Measurements from ENCODE around the gene DDC.
"Not testable (repeated sequence)": the region's sequence is repeated elsewhere in the genome, so short reads cannot be mapped to it uniquely, and the experiment has no call there.

The DDC gene

DNA sequence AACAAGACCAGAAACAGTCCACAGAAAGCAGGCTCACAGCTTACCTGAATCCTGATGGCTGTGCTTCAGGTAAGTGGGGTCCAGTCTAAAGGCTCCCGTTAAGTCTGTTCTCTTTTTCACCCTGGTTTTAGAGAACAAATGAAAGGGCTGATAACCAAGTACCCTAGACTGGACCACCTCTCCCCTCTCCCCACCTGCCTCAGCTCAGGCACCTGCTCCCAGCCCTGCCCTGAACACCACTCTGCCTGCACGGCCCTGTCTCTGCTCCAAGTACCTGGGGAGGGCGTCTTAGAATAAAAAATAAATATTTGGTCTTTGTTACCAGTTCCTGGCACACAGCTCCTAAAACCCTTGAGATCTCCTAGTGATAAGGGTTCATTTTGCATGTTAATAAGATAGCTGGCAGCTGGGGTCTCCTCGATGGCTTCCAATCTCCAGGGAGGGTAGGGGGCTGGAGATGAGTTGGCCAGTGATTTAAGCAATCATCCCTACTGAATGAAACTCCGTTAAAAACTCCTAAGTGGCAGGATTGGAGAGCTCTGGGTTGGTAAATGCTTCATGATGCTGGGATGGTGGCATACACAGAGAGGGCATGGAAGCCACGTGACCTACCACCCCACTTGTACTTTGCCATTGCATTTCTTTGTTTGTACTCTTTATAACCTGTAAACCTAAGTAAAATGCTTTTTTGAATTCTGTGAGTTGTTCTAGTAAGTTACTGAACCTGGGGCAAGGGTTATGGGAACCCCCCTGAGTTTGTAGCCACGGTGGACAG is 85.3 kb downstream of the DDC start:
- no peak for DNase-seq

DNA sequence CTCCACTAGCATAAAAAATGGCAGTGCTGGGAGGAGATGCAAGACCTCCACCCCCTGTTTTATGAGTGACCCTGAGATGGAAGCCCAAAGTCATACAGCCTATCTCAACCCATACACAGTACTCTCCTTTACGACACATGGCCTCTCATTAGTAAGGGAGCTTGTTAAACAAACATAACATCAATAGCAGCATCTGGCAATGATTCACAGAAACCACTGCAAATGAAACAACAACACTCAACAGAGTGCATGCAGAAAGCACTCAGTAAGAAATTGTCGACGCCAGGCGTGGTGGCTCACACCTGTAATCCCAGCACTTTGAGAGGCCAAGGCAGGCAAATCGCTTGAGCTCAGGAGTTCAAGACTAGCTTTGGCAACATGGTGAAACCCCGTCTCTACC is 87.6 kb downstream of the DDC start:
- no peak for DNase-seq

DNA sequence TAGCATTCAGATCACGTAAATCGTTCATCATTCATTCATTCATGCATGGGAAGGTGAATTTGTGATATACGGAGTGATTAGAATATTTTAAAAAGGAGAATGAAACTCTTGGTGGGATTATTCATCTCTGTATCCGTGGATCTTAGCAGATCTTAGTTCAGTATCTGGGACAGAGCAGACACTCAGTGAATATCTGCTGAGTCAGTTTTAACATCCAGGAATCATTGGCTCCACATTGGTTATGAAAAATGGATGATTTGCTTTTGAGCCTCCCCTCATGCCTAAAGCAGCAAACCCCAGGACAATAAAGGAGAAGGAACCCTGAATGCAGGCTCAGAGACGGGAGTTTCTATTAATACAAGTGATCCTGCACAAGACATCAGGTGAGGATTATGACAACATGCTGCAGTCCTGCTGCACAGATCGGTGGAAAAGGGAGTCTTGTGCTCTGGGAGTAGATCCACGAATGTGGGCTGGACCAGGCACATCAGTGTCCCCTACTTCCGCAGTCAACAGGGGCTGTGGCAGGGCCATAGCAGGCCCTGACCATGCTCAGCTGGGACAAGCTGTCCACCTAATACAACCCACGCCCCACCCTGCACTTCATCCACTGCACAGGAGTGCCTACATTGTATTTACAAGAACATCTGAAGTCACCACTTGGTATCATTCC is 88.1 kb downstream of the DDC start:
- no peak for DNase-seq

DNA sequence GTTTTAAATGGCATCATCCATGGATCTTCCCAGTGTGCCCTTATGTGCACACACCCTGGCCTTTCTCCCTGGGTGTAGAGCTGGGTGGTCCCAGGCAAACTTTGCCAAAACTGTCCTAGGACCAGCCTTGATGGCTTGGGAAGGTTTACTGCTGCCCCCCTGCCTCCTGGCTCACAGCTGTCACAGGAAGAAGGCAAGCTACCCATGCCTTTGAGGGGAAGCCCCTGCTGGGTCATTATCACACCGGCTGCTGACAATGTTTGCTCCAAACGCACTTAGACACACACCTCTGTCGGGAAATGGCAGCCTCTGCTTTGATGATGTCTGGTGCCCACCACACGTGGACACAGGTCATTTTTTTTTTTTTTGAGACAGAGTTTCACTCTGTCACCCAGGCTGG is 89.9 kb downstream of the DDC start:
- DNase-seq = no peak

DNA sequence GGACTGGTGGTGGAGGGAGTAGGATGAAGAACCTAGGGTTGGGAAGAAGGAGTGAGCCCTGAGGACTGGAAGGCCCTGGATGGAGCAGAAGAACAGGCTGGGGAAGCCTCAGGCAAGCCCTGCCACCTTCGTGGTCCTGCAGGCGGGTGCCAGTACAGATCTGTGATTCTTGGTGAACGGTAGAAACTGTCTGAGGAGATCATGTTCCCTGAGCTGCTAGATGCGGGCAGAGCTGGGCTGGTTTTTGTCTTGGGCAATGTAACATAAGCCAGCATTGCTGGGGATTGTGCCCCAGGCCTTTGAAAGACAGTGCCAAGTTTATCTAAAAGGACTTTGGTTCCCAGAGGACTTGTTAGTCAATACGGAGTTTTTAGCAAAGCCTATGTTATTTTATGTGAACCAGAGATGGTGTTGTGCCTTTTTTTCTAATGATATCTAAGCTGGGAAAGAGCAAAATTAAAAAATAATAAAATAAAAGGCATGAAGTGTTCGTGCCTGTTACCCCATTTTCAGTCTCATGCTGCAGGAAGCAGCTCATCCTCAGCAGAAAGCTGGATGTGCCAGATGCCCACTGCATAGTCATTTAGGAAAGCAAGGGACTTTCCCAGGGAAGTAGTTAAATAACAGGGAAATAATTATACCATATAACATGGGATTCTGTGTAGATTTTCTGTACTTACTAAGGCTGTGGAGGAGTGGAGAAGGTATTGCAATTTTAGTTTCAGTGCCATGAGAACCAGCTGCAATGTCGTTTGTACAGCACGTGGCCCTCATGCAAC is 90.6 kb downstream of the DDC start:
- no peak for DNase-seq

DNA sequence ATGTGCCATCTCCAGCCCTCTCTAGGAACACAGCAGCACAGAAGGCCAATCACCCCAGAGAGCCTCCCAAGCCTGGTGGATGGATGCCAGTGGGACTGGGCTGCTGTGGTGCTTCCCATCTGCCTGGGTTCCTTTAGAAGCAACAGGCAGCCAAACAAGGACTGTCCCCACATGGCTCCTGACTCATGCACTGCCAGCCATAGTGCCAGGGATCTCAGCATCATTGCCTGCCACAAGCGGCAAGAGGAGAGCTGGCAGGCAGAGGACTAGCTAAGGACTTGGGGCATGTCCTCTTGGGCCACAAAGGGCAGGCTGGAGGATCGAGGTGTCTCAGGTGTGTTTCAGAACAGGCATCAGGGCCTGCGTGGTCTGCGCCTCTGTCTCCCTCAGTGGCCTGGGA is 91.7 kb downstream of the DDC start:
- no peak for DNase-seq

DNA sequence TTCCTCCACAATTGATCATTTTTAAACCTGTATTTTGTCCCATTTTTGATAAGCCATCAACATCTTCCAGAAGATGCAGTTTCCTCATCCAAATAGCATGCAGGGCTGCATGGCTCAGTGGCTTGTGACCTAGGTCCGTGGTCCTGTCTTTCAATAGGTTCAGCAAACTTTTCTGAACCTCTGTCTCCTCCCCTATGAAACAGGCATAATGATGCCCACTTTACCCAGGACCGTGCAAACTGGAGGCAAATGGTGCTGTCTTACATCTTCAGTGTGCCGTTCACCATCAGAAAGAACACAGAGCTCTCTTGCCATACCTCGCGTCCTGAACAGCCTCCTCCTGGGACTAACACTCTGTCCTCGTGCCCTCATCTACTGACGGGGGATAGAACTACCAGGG is 92.8 kb downstream of the DDC start:
- DNase-seq = no peak

DNA sequence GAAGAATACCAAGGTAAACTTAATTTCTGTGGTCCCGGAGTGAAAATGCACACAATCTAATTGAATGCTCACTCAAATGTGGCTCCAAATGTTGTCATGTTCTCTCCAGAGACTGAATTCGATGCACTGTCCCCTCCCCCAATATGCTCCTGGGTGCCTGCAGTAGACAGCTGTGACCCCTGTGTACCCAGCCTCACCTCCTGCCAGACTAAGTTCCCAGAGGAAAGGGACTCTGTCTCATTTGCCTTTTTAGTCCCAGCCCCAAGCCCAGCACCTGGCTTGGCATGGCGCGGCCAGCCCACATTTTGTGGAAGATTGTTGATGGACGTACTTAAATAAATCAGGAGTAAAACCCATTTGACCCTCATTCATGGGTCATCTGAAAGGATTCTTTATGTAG is 93.2 kb downstream of the DDC start:
- no peak for DNase-seq

DNA sequence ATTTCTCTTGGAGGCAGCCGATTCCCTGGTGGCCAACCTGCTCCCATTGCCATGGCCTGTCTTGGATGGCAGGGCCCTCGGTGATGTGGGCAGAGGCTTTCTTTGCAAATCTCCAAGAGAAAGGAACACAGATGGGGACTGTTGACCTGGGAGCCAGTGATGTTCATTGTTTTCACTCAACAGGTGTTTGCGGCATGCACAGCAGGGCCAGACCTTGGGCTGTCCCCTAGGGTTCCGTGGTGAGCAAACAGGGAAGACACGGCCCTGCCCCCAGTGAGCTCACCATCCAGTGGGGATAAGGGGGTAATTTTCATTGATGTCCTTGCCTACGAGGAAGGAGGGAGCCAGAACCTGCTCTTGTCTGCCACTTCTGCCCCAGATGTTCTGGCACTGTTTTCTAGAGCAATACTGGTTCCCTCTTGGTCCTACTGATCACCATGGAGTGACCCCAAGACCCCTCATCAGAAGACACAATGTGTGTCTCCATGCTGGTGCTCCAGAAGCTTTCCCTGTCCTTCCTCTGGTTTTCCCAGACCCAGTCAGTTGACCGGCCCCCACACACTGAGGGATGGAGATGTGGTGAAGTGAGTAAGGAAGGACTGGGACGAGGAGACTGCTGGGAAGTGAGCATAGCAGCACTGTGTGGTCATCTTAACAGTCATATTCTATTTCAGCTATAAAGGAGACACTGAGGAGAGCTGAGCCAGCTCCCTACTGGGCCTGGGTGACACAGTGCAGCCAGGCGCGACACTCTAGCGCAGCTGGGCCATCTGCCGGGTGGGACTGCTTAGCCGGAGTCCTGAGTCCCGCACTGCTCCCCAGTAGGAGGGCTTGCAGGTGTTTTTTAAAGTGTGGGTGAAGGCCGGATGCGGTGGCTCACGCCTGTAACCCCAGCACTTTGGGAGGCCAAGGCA is 94.7 kb downstream of the DDC start:
- no peak for DNase-seq

DNA sequence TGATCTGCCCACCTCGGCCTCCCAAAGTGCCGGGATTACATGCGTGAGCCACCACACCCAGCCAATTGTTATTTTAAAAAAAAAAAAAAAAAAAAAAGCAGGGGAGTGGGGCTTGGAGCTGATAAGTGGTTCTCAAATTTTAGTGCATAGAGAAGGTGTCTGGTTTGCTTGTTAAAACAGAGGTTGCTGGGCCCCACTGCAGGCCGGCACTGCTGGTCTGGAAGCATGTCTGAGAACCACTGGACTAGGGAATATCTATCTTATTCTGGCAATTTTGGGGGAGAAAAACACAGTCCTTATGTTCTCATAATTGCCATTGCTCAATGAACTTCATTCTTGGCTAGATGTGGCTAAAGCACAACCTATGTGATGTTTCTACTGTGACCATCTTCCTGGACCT is 96.0 kb downstream of the DDC start:
- no peak for DNase-seq

DNA sequence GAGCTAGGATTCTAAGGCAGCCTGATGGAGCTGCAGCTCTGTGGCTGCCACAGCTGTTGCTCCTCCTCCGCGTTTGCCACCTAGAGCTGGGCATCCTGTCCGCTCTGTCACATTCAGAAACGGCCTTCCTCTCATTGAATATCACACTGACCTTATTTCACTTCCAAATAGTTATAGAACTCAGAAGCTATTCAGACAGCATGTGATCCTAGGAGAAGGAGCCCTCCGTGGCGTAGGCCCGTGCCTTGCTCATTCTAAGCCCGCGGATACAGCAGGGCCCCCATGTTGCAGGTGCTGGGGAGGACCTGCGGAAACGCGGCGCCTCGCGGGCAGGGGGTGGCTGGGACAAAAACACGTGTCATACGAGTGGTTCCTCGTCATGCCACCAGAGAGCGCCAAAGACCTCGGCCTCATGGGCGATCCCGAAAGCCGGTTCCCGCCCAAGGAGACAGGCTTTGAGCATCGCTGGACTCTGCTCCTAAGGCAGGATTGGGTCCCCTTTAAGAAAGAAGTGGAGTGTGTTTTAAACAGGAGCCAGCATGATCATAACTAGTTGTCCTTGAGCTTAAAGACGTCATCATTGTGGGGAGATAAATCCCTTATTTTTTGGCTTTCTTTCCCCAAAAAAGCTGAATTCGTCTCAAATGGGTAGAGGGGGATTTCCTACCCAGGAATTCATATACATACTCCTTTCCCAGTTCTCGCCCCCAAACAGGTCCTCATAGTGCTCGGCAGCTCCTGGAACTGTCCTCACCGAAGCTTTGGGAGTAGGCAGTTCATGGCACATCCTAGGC is 97.2 kb downstream of the DDC start:
- peak; percentile 49 for DNase-seq

DNA sequence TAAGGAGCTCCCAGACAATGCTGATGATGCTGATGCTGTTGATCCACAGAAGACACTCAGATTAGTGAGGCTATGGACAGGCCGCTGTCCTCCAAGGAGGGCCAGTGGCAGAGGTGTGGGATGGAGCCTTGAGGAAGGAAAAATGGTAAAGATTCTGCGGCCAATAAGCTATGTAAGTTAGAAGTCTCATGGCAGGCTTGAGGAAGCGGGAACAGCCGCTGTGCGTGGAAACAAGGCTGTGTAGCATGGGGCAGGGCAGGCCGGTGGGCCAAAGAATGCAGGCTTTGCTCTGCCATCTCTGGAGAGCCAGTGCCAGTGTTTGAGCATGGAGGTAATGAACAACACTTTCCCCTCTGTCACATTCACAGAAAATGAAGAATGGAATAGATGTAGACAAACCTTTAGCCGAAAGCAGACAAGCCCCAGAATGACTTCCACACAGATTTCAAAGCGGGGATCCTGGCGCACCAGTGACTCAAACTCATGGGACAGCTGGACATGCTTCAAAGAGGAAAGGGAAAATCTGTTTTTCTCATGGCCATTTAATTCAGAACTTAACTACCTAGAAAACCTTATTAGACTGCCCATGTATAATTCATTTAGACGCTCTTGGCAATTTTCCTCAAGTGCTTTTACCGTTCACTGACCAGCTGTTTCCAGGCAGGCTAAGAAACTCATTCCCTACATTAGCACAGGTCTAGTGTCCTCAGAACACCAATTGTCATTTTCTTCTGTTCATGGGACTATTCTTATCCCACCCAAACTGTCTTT is 98.2 kb downstream of the DDC start:
- DNase-seq = no peak

DNA sequence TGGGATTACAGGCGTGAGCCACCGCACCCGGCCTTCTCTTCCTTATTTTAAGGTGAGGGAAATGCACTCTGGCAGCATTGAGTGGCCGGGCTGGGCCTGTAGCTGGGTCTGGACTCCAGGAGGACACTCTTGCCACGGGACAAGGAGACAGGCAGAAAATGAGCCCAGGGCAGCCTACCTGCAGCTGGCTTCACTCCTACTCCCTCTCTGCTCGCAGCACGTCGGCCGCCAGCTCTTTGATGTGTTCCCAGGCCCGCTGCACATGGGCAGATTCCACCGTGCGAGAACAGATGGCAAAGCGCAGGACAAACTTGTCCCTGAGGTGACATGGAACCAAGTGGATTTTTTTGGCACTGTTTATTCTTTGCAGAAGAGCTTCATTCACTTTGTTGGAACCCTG is 102.2 kb downstream of the DDC start:
- DNase-seq = no peak

DNA sequence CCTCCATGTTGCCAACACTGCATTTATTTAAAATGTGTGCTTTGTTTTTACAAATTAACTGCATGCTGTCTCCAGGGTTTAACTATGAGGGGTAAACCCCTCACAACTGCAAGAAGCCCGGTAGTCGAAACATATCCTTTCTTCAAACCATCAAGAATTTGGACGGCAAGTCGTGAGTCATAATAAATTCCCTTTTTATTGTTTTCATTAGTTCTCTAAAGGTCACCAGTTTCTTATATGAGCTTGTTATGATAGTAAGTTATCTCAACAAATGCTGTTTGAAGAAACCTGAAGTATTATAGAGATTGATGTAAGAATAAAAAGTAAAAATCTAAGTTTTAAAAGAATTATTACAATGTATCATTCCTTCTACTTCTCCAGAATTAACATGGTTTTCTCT is 102.8 kb downstream of the DDC start:
- no peak for DNase-seq

DNA sequence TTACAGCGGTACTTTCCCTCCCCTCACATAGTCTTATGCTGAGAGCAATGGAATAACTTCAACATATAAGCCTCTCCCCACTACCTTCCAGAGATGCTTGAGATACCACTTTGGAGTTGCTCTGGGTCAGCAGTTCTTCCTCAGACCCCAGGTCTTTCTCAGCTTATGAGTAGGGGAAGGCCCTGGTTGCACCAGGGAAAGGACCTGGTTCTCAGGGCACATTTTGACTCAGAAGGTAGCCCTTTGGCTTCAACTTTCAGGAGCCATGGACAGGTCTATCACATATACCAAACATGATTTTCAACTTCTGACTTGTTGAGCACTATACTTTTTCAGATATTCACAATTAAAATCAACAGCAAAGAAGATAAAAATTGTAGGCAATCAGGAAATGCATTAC is 103.5 kb downstream of the DDC start:
- no peak for DNase-seq

DNA sequence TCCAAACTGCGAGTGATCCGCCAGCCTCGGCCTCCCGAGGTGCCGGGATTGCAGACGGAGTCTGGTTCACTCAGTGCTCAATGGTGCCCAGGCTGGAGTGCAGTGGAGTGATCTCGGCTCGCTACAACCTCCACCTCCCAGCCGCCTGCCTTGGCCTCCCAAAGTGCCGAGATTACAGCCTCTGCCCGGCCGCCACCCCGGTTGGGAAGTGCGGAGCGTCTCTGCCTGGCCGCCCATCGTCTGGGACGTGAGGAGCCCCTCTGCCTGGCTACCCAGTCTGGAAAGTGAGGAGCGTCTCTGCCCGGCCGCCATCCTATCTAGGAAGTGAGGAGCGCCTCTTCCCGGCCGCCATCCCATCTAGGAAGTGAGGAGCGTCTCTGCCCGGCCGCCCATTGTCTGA is 106.0 kb downstream of the DDC start:
- DNase-seq = not testable (repeated sequence)

DNA sequence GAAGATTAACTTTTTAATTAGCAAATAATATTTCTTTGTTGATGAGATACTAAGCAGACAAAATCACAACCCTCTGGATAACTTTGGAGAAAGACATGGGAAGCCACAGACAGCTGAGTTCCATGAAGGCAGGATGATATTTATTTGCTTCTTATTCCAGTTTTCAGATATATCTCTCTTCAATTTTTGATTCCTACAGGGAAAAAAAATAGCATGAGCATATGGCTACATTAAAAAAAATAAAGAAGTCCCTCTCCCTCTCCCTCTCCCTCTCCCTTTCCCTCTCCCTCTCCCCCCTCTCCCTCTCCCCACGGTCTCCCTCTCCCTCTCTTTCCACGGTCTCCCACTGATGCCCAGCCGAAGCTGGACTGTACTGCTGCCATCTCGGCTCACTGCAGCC is 106.6 kb downstream of the DDC start:
- DNase-seq = not testable (repeated sequence)

DNA sequence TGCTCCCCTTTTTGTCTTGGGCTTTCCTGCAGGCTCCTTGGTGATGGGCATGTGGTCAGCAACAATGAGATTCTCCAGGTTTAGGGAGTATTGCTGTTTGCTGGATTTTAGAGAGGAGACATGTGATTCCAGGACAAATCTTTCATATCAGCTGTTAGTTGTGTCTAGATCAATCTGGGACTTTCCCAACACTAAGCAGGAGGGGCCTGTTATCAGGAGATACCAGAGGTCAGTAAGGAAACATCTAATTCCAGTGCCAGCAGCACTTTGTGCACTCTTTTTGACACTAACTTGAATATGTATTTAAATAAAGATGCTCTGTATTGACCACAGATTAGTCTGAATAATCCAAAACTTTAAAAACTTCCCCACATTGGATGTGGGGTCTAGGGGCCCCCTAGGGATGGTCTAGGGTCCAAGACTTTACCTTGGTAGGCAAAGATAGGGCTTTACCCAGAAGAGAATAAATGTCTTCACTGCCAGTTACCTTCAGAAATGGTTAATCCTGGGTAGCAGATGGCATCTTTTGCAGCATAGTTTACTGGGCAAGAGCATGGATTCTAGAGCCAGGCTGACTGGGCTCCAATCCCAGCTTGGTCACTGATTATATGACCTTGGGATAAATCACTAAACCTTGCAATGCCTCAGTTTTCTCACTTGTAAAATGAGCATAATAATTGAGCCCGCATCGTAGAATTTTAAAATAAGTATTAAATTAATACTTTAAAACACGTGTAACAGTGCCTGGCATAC is 108.7 kb downstream of the DDC start:
- DNase-seq = no peak

DNA sequence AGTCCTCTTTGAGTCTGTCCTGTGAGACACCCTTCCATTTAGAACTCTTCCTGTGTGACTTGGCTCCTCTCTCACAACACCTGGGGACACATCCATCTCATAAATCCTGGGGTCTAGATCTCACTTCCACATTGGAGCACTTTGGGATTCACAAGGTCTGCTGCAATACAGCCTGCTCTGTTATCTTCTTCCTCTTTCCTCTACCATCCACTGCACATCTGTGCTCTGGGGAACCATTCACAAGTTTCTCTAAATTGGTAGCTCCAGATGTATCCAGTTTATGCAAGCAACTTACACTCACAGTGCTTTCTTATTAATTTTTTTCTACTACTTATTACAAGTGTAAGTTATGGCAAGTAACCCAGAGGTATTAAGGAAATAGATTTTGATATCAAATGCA is 109.5 kb downstream of the DDC start:
- no peak for DNase-seq

DNA sequence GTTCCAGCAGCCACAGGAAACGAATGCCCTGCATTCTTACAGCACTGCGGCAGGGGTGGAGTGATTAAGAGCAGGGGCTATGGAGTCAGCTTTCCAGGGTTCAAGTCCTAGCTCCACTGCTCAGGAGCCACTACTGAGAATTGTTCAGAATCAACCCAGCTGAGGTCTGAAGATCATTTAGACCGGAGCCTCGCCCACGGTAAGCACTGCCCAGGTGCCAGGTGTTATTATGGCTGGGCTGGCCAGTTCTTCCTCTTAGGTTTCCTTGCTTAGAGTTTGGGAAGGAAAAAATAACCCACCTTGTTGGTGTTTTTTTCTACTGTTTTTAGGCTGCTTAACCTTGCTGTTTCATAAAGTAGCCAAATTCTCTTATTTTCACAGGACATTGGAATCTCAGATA is 110.2 kb downstream of the DDC start:
- no peak for DNase-seq

Data from NCI-H2227 treated with DMSO at 0.1 percent for 48 hours (cell line).